HEK293 (cell line): ENCODE data around the gene AMMECR1.

Experiments
- EGR2 ChIP-seq: fragments of 450-650 bp; formaldehyde crosslinking; IDR thresholded peaks from 2 replicates; pipeline ENCODE4 v1.5.1; 2016; ENCODE audit warnings: low read depth, missing biosample characterization, missing genetic modification characterization
- GLI4 ChIP-seq: fragments of 450-650 bp; formaldehyde crosslinking; IDR thresholded peaks from 2 replicates; pipeline ENCODE4 v1.5.1; 2016; ENCODE audit warnings: missing biosample characterization, missing genetic modification characterization
- PATZ1 ChIP-seq: fragments of 450-650 bp; formaldehyde crosslinking; IDR thresholded peaks from 2 replicates; pipeline ENCODE4 v1.5.1; 2016; ENCODE audit warnings: missing biosample characterization, missing genetic modification characterization
- SETDB1 ChIP-seq: IDR thresholded peaks from one replicate; pipeline ENCODE4 v1.6.1; 2017; ENCODE audit warnings: mild to moderate bottlenecking, low read length, moderate library complexity, mixed read lengths; ENCODE audit not compliant: insufficient read length
- TSHZ1 ChIP-seq: fragments of 450-650 bp; formaldehyde crosslinking; IDR thresholded peaks from 2 replicates; pipeline ENCODE4 v1.5.1; 2016; ENCODE audit warnings: missing biosample characterization, missing genetic modification characterization, borderline replicate concordance
- ZBTB11 ChIP-seq: fragments of 450-650 bp; formaldehyde crosslinking; conservative IDR thresholded peaks from 2 replicates; pipeline ENCODE4 v1.5.1; 2016; ENCODE audit warnings: low read depth, missing biosample characterization, missing genetic modification characterization
- ZBTB20 ChIP-seq: fragments of 450-650 bp; formaldehyde crosslinking; IDR thresholded peaks from 2 replicates; pipeline ENCODE4 v1.5.1; 2016; ENCODE audit warnings: missing biosample characterization, missing genetic modification characterization
- ZBTB48 ChIP-seq: fragments of 450-650 bp; formaldehyde crosslinking; IDR thresholded peaks from 2 replicates; pipeline ENCODE4 v1.5.1; 2016; ENCODE audit warnings: missing biosample characterization, missing genetic modification characterization
- ZBTB8A ChIP-seq: fragments of 450-650 bp; formaldehyde crosslinking; IDR thresholded peaks from 2 replicates; pipeline ENCODE4 v1.5.1; 2016; ENCODE audit warnings: missing biosample characterization, missing genetic modification characterization
- ZNF138 ChIP-seq: fragments of 450-650 bp; formaldehyde crosslinking; IDR thresholded peaks from 2 replicates; pipeline ENCODE4 v1.5.1; 2016; ENCODE audit warnings: missing biosample characterization, missing genetic modification characterization, borderline replicate concordance
- ZNF184 ChIP-seq: fragments of 450-650 bp; IDR thresholded peaks from 2 replicates; pipeline ENCODE4 v1.5.1; 2018; ENCODE audit warnings: missing biosample characterization, mild to moderate bottlenecking, missing genetic modification characterization
- ZNF324 ChIP-seq: fragments of 450-650 bp; formaldehyde crosslinking; IDR thresholded peaks from 2 replicates; pipeline ENCODE4 v1.5.1; 2016; ENCODE audit warnings: missing biosample characterization, missing genetic modification characterization
- ZNF341 ChIP-seq: fragments of 450-650 bp; formaldehyde crosslinking; IDR thresholded peaks from 2 replicates; pipeline ENCODE4; 2016; ENCODE audit warnings: low read depth, missing biosample characterization, missing genetic modification characterization
- ZNF350 ChIP-seq: fragments of 450-650 bp; formaldehyde crosslinking; IDR thresholded peaks from 2 replicates; pipeline ENCODE4 v1.5.0; 2017; ENCODE audit warnings: missing biosample characterization, mild to moderate bottlenecking, missing genetic modification characterization
- ZNF391 ChIP-seq: fragments of 450-650 bp; formaldehyde crosslinking; IDR thresholded peaks from 2 replicates; pipeline ENCODE4 v1.5.1; 2016; ENCODE audit warnings: low read depth, missing biosample characterization, missing genetic modification characterization, borderline replicate concordance
- ZNF433 ChIP-seq: fragments of 450-650 bp; formaldehyde crosslinking; IDR thresholded peaks from 2 replicates; pipeline ENCODE4 v1.5.1; 2016; ENCODE audit warnings: missing biosample characterization, missing genetic modification characterization, low read depth
- ZNF530 ChIP-seq: fragments of 450-650 bp; formaldehyde crosslinking; IDR thresholded peaks from 2 replicates; pipeline ENCODE4 v1.5.1; 2016; ENCODE audit warnings: low read depth, missing biosample characterization, missing genetic modification characterization
- ZNF629 ChIP-seq: fragments of 450-650 bp; formaldehyde crosslinking; IDR thresholded peaks from 2 replicates; pipeline ENCODE4 v1.5.1; 2017; ENCODE audit warnings: missing biosample characterization, missing genetic modification characterization
- ZNF654 ChIP-seq: fragments of 450-650 bp; formaldehyde crosslinking; IDR thresholded peaks from 2 replicates; pipeline ENCODE4 v1.5.1; 2016; ENCODE audit warnings: low read depth, missing biosample characterization, missing genetic modification characterization
- ZNF692 ChIP-seq: fragments of 450-650 bp; formaldehyde crosslinking; IDR thresholded peaks from 2 replicates; pipeline ENCODE4 v1.5.1; 2016; ENCODE audit warnings: missing biosample characterization, missing genetic modification characterization
- ZNF707 ChIP-seq: fragments of 450-650 bp; formaldehyde crosslinking; IDR thresholded peaks from 2 replicates; pipeline ENCODE4 v1.5.1; 2016; ENCODE audit warnings: missing biosample characterization, missing genetic modification characterization
- ZSCAN4 ChIP-seq: fragments of 450-650 bp; formaldehyde crosslinking; IDR thresholded peaks from 2 replicates; pipeline ENCODE4 v1.5.1; 2017; ENCODE audit warnings: missing biosample characterization, missing genetic modification characterization
- ZXDB ChIP-seq: fragments of 450-650 bp; formaldehyde crosslinking; IDR thresholded peaks from 2 replicates; pipeline ENCODE4 v1.5.1; 2016; ENCODE audit warnings: missing biosample characterization, missing genetic modification characterization

The AMMECR1 gene

GRCh38 chrX:110317061-110317819 is 645 bp downstream of the AMMECR1 start (continued):
- TF ChIP-seq ZNF138 (tag by site-specific recombination) (no peak), ZNF692 (tag by site-specific recombination) (peak; percentile 44; the same call in 1 of the 2 replicates), ZNF341 (tag by site-specific recombination) (no peak), ZBTB20 (tag by site-specific recombination) (peak; percentile 94), ZBTB8A (tag by site-specific recombination) (no peak; the same call in 1 of the 2 replicates), ZNF184 (tag by site-specific recombination) (no peak), GLI4 (no peak), ZNF629 (tag by site-specific recombination) (no peak), EGR2 (tag by site-specific recombination) (no peak), ZSCAN4 (tag by site-specific recombination) (0 out of 2 replicates have a peak, but pooled peaks have one; percentile 16), ZXDB (peak; percentile 76; the same call in 1 of the 2 replicates), ZNF433 (tag by site-specific recombination) (no peak), TSHZ1 (tag by site-specific recombination) (no peak), PATZ1 (tag by site-specific recombination) (0 out of 2 replicates have a peak, but pooled peaks have one; percentile 11), ZBTB11 (peak; percentile 24; the same call in 1 of the 2 replicates), ZNF391 (tag by site-specific recombination) (no peak), ZBTB48 (0 out of 2 replicates have a peak, but pooled peaks have one; percentile 66), ZNF350 (tag by site-specific recombination) (no peak), ZNF530 (tag by site-specific recombination) (no peak), SETDB1 (no peak), ZNF654 (tag by site-specific recombination) (no peak), ZNF707 (tag by site-specific recombination) (no peak), ZNF324 (tag by site-specific recombination) (no peak)
